Measurements from ENCODE around the gene PRPH2. TPM values are rescaled to one million over a fixed set of nuclear protein-coding genes. Genes with fewer than 3 reads are reported as not detected.
"Not testable (repeated sequence)": the region's sequence is repeated elsewhere in the genome, so short reads cannot be mapped to it uniquely, and the experiment has no call there.

PRPH2 gene
- total and polyA plus RNA-seq, 11 donors, result 0.23 to 2.6 (median 0.91) TPM

DNA sequence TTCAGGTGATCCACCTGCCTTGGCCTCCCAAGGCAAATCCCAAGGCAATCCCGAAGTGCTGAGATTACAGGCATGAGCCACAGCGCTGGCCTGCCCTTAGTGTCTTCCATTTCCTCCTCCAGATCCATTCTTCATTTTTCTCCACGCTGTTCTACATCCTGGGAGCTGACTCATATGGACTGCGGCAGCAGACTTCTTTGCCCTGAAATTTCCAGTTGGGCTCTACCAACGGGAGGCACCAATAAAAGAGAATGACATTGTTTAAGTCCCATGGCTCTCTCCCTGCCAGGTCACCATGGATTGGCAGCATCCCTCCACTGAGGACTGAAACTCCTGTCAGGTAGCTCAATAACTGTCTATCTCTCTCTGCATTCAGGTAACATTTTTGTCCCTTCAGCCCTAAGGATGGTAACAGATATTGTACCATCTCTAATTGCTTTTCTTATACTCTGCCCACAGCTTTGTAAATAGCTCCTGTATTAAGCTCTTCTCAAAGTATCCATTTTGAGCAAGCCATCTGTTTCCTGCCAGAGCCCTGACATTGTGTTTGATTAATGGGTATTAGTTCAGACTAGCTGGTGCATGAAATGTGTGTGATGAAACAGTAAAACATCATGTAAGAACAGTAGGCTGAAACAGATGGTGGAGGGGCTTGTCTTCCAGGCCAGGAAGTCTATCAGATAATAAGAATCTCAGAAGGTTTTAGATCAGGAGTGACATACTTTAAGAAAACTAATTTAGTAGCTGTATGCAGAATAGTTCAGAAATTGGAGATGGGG, 19.9 kb upstream of the PRPH2 start:
- TF ChIP-seq POLR2A (IDR thresholded peaks at IDR 0.05), result no peak
- TF ChIP-seq, protein P1, sequence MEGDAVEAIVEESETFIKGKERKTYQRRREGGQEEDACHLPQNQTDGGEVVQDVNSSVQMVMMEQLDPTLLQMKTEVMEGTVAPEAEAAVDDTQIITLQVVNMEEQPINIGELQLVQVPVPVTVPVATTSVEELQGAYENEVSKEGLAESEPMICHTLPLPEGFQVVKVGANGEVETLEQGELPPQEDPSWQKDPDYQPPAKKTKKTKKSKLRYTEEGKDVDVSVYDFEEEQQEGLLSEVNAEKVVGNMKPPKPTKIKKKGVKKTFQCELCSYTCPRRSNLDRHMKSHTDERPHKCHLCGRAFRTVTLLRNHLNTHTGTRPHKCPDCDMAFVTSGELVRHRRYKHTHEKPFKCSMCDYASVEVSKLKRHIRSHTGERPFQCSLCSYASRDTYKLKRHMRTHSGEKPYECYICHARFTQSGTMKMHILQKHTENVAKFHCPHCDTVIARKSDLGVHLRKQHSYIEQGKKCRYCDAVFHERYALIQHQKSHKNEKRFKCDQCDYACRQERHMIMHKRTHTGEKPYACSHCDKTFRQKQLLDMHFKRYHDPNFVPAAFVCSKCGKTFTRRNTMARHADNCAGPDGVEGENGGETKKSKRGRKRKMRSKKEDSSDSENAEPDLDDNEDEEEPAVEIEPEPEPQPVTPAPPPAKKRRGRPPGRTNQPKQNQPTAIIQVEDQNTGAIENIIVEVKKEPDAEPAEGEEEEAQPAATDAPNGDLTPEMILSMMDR (IDR thresholded peaks at IDR 0.05), result no peak
- Histone ChIP-seq H3K4me1 (peaks cover 0 to 21% (median 17%) of the 10 kb centered on the region in 12 donors), H3K4me3 (no peak overlapping the region), H3K36me3 (peaks cover 0 to 3% (median 0%) of the 10 kb centered on the region in 9 donors), H3K27me3 (no peaks in the 10 kb centered on the region), H3K9me3 (no peaks in the 10 kb centered on the region), H3K27ac (no peak overlapping the region)
- DNase-seq (no peak), ATAC-seq (no peak)
- 70 to 84% (median 79%) methylated on average over 5 of the region's 5 CpGs for whole genome bisulfite sequencing, 4 donors
- intact Hi-C loops (cut with DNase I), result no loop called here

GRCh38 chr6:42740725-42741124, 18.3 kb upstream of the PRPH2 start:
- no peak for DNase-seq
- no peak overlapping the region for H3K4me3 ChIP-seq
- no peak for TF ChIP-seq POLR2A (IDR thresholded peaks at IDR 0.05)
- TF ChIP-seq, protein P1 (IDR thresholded peaks at IDR 0.05), result no peak
- no peak for ATAC-seq
- intact Hi-C loops (cut with DNase I), result no loop called here
- H3K9me3 ChIP-seq, result no peaks in the 10 kb centered on the region
- H3K36me3 ChIP-seq, result peaks cover 0 to 3% (median 0%) of the 10 kb centered on the region in 9 donors
- H3K4me1 ChIP-seq, result peaks cover 0 to 20% (median 17%) of the 10 kb centered on the region in 12 donors
- H3K27me3 ChIP-seq, result no peaks in the 10 kb centered on the region
- WGBS, 4 donors, result 51 to 64% (median 57%) methylated on average over 3 of the region's 3 CpGs
- H3K27ac ChIP-seq, result no peak overlapping the region

GRCh38 chr6:42735976-42736375, 13.6 kb upstream of the PRPH2 start:
- intact Hi-C loops (cut with DNase I), result no loop called here
- no peak for TF ChIP-seq POLR2A (IDR thresholded peaks at IDR 0.05)
- TF ChIP-seq, protein P1 (IDR thresholded peaks at IDR 0.05), result no peak
- ATAC-seq, result no peak
- WGBS, 4 donors, result 85 to 95% (median 90%) methylated on average over 3 of the region's 3 CpGs
- H3K4me1 ChIP-seq, result no peaks in the 10 kb centered on the region
- no peaks in the 10 kb centered on the region for H3K9me3 ChIP-seq
- DNase-seq, result no peak
- H3K27me3 ChIP-seq, result no peaks in the 10 kb centered on the region
- H3K36me3 ChIP-seq, result no peaks in the 10 kb centered on the region
- no peak overlapping the region for H3K27ac ChIP-seq
- H3K4me3 ChIP-seq, result no peak overlapping the region

GRCh38 chr6:42733867-42734481, 11.6 kb upstream of the PRPH2 start:
- ATAC-seq; H3K36me3 ChIP-seq; H3K27me3 ChIP-seq; intact Hi-C loops (cut with DNase I); H3K27ac ChIP-seq; DNase-seq; H3K4me3 ChIP-seq; H3K9me3 ChIP-seq; H3K4me1 ChIP-seq: not testable (repeated sequence)
- WGBS, 4 donors, result 68 to 77% (median 76%) methylated on average over 13 of the region's 13 CpGs

Data from heart left ventricle (tissue), 16 donors.